ENCODE data around the gene DTNA.

DTNA gene

GRCh38 chr18:34921811-34922385, 211.8 kb downstream of the DTNA start:
- no peak for TF ChIP-seq GATA3 (IDR thresholded peaks at IDR 0.05; ENCODE audit: low read depth, low read length)
- no peak for TF ChIP-seq GATA2 (IDR thresholded peaks at IDR 0.05; ENCODE audit: low read depth, low read length)

GRCh38 chr18:34923911-34924310, 213.8 kb downstream of the DTNA start:
- no peak for TF ChIP-seq GATA2 (IDR thresholded peaks at IDR 0.05; ENCODE audit: low read depth, low read length)
- TF ChIP-seq GATA3 (IDR thresholded peaks at IDR 0.05; ENCODE audit: low read depth, low read length): no peak

GRCh38 chr18:34926683-34927082, 216.6 kb downstream of the DTNA start:
- no peak for TF ChIP-seq GATA3 (IDR thresholded peaks at IDR 0.05; ENCODE audit: low read depth, low read length)
- TF ChIP-seq GATA2 (IDR thresholded peaks at IDR 0.05; ENCODE audit: low read depth, low read length): no peak

- TF ChIP-seq GATA3 (IDR thresholded peaks at IDR 0.05; ENCODE audit: low read depth, low read length): no peak
- TF ChIP-seq GATA2 (IDR thresholded peaks at IDR 0.05; ENCODE audit: low read depth, low read length): no peak
Measured at GRCh38 chr18:34928088-34928753, 218.1 kb downstream of the DTNA start.

GRCh38 chr18:34928754-34929335, 218.7 kb downstream of the DTNA start:
- TF ChIP-seq GATA2 (IDR thresholded peaks at IDR 0.05; ENCODE audit: low read depth, low read length): no peak
- no peak for TF ChIP-seq GATA3 (IDR thresholded peaks at IDR 0.05; ENCODE audit: low read depth, low read length)

- TF ChIP-seq GATA3 (IDR thresholded peaks at IDR 0.05; ENCODE audit: low read depth, low read length) (no peak), GATA2 (IDR thresholded peaks at IDR 0.05; ENCODE audit: low read depth, low read length) (no peak)
Measured at GRCh38 chr18:34929336-34929780, 219.3 kb downstream of the DTNA start.

- TF ChIP-seq GATA2 (IDR thresholded peaks at IDR 0.05; ENCODE audit: low read depth, low read length): no peak
- no peak for TF ChIP-seq GATA3 (IDR thresholded peaks at IDR 0.05; ENCODE audit: low read depth, low read length)
Measured at GRCh38 chr18:34932363-34932762, 222.3 kb downstream of the DTNA start.

GRCh38 chr18:34932792-34933466, 222.8 kb downstream of the DTNA start:
- TF ChIP-seq GATA2 (IDR thresholded peaks at IDR 0.05; ENCODE audit: low read depth, low read length) (no peak), GATA3 (IDR thresholded peaks at IDR 0.05; ENCODE audit: low read depth, low read length) (no peak)

GRCh38 chr18:34933909-34934661, 224.0 kb downstream of the DTNA start:
- TF ChIP-seq GATA2 (IDR thresholded peaks at IDR 0.05; ENCODE audit: low read depth, low read length) (no peak), GATA3 (IDR thresholded peaks at IDR 0.05; ENCODE audit: low read depth, low read length) (no peak)

GRCh38 chr18:34936772-34937171, 226.7 kb downstream of the DTNA start:
- TF ChIP-seq GATA3 (IDR thresholded peaks at IDR 0.05; ENCODE audit: low read depth, low read length) (no peak), GATA2 (IDR thresholded peaks at IDR 0.05; ENCODE audit: low read depth, low read length) (no peak)

- TF ChIP-seq GATA3 (IDR thresholded peaks at IDR 0.05; ENCODE audit: low read depth, low read length): no peak
- no peak for TF ChIP-seq GATA2 (IDR thresholded peaks at IDR 0.05; ENCODE audit: low read depth, low read length)
Measured at GRCh38 chr18:34938090-34938489, 228.0 kb downstream of the DTNA start.

Data from SH-SY5Y (cell line).